ENCODE data around the gene GFM1.

The GFM1 gene

DNA sequence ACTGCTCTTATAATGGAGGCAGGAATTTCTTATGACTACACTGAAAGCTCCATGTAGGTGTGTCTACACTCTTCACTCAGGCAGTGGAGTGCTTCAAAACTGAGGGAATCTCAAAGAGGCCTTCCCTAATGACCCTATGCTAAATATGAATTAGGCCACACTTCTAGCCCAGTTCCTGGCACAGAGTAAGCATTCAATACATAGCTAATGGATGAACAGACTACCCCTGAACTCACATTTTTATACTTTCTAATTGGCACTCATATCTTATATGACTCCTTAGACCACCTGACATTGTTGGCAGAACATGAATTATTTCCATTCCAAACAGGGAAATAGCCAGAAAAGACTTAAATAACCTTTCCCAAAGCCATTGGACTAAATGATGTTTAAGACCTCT, 84.5 kb downstream of the GFM1 start:
- no peak for DNase-seq

DNA sequence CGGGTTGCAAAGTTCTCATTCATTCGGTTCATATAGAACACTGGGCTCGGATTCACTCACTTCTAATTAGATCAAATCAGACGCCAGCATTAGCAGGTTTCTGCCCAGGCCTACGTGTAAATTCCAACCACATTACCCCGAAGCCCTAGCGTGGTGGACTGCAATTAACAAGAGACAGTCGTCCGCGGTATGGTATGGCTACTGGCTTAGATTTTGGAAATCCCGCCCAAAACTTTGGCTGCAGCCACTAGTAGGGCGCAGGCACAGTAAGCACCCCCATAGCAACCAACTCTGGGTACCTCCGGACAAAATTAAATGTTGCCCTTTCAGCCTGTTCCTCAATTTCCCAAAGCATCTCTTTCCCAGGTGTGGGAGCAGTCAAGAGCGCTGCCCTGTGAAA, 87.2 kb downstream of the GFM1 start:
- DNase-seq: no peak

DNA sequence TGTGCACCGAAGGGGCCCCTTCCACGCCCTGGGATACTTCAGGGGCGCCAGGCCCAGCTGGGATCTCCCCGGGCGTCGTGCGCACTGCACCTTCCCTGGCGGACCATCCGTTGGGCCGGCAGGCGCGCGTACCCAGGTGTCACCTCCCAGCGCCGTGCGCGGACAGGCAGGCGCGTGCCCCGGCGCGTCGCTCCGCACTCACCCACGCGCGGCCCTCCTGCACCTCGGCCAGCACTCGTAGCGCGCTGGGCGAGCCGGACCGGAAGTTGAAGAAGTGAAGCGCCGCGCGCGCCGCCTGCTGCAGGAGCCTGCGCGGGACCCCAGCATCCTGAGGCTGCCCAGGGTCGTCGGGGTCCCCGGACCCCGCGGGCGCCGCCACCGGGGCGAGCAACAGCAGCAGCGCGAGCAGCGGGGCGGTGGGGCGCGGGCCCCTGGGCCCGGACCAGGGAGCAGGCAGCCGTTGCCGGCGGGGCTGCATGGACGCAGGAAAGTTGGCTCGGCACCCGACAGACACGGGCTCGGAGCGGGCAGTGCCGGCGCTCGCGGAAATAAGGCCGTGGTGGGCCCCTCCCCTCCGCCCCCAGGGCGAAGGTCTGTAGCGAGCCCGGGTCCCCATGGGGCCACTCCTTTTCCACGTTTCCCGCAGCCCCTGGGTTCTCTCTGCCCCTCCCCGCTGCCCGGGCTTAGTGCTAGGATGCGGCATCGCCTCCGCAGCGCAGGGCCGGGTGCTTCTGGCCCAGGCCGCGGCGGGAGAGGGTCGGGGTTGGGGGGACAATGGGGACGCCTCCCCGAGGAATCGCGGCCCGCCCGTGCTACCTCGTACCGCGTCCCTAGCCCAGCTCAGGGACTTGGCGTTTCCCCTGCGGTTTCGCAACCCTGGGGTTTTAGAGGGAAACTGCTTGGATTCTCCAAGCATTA, 87.9 kb downstream of the GFM1 start, which contains the start of gene RARRES1:
Gene RARRES1 (minus strand): TSS at position 520 of the 918 bp plus-strand sequence. CDS start 42 bp downstream, at position 478.
- DNase-seq: no peak

DNA sequence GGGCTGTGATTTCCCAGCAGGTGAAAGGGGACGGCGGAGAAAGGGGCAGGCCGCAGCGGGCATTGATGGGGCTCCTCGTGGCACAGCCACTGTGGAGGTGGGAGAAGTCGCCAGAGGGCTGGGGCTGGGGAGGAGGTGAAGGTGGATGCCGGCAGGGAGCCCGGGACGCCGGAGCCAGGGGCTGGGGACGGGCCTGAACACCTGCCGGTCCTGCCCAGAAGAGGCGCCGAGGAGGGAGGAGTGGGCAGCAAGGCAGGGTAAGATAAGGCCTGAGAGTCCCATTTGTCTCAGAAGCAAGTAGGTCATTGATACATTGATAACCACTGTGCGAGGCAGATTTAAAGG, 88.5 kb downstream of the GFM1 start:
- no peak for DNase-seq

DNA sequence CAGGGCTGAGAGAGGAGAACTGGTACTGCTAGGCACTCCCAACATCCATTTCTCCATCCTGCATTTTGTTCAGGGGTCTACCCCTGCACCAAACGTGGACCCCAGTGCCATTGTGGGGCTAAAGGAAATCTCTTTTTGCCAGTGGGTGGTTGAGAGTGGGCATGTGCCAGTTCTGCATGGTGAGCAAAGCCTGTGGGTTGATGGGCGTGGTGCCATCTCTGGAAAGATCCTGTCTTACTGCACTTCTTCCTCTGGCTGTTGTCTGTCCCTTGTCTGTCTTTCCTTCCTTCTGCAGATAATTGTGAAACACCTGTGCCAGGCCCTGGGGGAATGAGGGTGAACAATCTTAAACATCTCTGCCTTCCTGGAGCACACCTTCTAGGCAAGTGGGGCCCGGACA, 89.3 kb downstream of the GFM1 start:
- no peak for DNase-seq

DNA sequence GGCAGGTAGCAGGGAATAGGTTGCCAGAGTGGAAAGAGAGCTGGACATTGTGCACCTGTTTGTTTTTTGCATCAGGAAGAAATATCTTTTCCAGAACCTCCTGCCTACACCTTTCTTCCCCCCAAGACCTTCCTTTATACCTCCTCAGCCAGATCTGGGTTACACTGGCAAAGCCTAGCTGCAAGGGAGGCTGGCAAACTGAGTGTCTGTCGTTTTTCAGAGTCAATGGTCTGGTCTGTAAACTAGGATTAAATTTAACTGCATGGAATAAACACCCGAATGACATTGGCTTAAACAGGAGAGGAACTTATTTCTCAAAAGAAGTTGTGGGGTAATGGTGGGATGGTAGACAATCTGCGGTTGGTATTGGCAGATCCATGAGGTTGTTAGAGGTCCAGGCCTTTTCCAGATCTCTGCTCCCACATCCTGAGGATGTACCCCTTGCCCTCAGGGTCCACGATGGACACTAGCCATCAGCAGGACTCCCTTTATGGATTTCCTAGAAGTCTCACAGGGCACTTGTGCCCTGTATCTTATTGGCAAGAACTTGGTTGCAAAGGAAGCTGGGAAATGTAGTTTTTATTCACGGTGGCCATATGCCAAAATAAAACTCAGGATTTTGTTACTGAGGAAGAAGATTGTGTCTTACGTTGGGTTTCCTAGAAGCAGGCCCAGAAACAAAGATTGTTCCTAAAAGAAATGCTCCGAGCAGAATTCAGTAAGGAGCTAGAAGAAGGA, 91.1 kb downstream of the GFM1 start:
- DNase-seq: no peak

DNA sequence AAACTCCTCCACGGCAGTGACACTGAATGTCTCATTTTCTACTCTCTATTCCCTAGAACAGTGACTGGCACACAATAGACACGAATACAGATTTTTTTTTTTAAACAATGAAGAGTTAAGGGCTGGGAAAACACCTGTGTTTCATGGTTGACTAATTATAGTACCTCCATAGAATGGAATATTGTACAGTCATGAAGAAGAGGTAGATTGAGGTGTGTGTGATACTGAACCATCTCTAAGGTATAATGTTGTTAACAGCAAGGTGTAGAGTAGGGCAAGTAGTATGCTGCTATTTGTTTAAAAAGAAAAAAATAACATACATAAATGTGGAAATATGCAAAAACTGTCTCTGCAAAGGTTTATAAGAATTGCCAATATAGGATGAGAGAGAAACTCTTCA, 93.1 kb downstream of the GFM1 start:
- no peak for DNase-seq

DNA sequence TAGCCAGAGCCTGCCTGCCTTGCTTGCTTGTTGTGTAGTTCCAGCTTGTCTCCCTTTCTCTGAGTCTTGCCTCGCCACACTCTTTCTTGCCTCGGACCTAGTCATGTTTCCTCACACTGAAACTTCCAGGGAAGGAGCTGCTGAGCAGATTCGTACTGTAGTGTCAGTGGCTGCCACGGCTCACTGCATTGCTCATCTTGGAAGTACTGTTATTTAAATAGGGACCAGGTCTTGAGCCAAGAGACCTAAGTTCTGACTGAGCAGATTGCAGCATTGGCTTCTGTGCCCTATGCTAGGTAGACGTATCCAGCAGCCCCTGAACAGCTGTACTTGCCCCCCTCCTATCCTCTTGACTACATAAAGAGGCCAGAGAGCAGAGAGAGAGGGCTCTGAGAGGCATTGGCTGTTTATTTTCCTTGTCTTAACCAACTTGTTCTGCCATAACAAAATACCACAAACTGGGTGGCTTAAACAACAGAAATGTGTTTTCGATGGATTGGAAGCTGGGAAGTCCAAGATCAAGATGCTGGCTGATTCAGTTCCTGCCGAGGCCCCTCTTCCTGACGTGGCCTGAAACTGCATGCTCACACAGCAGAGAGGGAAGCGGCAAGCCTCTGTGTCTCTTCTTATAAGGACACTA, 93.8 kb downstream of the GFM1 start:
- no peak for DNase-seq

DNA sequence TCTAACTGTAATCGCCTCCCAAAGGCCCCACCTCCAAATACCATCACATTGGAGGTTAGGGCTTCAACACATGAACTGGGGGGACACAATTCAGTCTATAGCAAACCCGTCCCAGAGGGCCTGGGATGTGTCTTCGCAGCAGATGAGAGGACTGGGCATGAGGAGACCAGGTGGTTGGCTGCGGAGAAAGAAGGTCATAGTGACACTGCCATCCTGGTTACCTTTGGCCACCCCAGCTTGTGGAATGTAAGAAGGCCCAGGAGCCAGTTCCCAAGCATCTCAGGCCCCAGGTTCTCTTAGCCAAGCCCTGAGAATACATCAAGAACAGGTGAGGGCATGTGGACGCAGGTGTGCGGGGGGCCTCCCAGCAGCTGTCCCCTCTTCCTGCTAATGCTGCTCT, 94.3 kb downstream of the GFM1 start:
- DNase-seq: no peak

DNA sequence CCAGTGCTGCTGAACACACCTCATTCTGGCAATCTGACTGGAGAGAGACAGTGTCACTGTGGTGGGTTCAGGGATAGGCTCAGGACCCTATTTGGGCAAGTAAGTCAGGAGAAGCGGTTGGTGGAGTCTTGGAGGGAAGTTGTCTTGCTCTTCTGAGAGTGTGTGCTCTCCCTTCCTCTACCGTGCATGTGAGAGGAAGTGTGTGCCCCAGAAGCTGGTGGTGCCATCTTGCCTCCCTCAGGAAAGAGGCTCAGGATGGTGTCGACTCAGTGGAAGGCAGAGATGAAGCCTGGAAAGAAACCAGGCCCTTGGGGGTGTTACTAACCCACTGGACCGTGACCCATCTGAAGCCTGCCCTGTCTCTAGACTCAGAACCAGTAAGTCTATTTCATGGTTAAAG, 94.8 kb downstream of the GFM1 start:
- no peak for DNase-seq

DNA sequence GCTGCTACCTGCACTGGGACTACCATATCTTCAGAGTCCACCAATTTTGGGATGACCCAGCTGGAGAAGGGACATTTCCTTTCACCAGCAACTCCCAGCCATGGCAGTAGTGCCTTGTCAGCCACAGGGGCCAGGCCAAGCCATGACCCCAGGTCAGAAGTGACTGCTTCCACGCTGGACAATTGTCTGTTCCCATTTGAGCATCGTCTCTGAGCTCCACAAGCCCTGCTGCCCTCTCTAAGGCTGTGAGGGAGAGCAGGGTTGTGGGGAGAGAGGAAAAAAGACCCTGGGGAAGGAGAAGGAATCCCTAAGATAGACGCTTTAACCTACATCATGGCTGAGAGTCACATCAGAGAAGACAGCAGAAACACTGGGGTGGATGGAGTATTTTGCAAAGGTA, 95.3 kb downstream of the GFM1 start:
- no peak for DNase-seq
